Spleen (tissue), 11 donors: ENCODE results near the gene ZNF562. TPM values are rescaled to one million over a fixed set of nuclear protein-coding genes. Genes with fewer than 3 reads are reported as not detected.
A peak's percentile ranks its signal among the peaks of the same experiment; 100 is the strongest.

ENCODE experiments used
- DNase-seq: peaks from one replicate; pipeline ENCODE4 v3.0.0-alpha.2; 2020
- H3K27ac ChIP-seq, 8 donors: fragments of 200-600 bp; sonication (generic) in 7 of 8; 1 replicate in 4 of 8; 2 replicates in 4 of 8; pipeline versions ENCODE4 v1.5.0 to v1.8.0; 2016 to 2021; ENCODE audit warnings: inconsistent platforms in 4 of 8, mild to moderate bottlenecking in 4 of 8, moderate library complexity in 1 of 8
- H3K27me3 ChIP-seq, 7 donors: fragments of 200-600 bp; sonication (generic) in 6 of 7; replicated peaks in 1 of 7; 1 replicate in 4 of 7; 2 replicates in 3 of 7; pipeline versions ENCODE4 v1.5.0 to v1.8.0; 2016 to 2021; ENCODE audit warnings: inconsistent platforms in 3 of 7, mild to moderate bottlenecking in 1 of 7
- H3K36me3 ChIP-seq, 6 donors: fragments of 200-600 bp; sonication (generic) in 5 of 6; 1 replicate in 4 of 6; 2 replicates in 2 of 6; pipeline versions ENCODE4 v1.5.0 to v1.8.0; 2016 to 2021; ENCODE audit warnings: inconsistent platforms in 2 of 6
- H3K4me1 ChIP-seq, 6 donors: fragments of 200-600 bp; sonication (generic) in 5 of 6; 1 replicate in 3 of 6; 2 replicates in 3 of 6; pipeline versions ENCODE4 v1.5.0 to v1.8.0; 2016 to 2021; ENCODE audit warnings: inconsistent platforms in 3 of 6
- H3K4me3 ChIP-seq, 8 donors: fragments of 200-600 bp; sonication (generic) in 7 of 8; 1 replicate in 4 of 8; 2 replicates in 4 of 8; pipeline versions ENCODE4 v1.5.0 to v1.8.0; 2016 to 2021; ENCODE audit warnings: inconsistent platforms in 4 of 8, mild to moderate bottlenecking in 4 of 8, moderate library complexity in 2 of 8
- H3K9me3 ChIP-seq, 8 donors: fragments of 200-600 bp; sonication (generic) in 7 of 8; 1 replicate in 4 of 8; 2 replicates in 4 of 8; pipeline versions ENCODE4 v1.5.0 to v1.8.0; 2016 to 2021; ENCODE audit warnings: inconsistent platforms in 4 of 8
- POLR2A ChIP-seq, 3 donors: fragments of 450-650 bp; IDR thresholded peaks; one replicate each; pipeline ENCODE4 v1.5.1; 2017; ENCODE audit warnings: antibody characterized with exemption in 3 of 3, mild to moderate bottlenecking in 1 of 3
- POLR2AphosphoS5 ChIP-seq, 3 donors: sonication (generic); formaldehyde crosslinking; IDR thresholded peaks; one replicate each; pipeline ENCODE4 v1.5.1; 2017; ENCODE audit warnings: antibody characterized with exemption in 3 of 3
- WGBS, 5 donors: extraction: QIAGEN DNeasy Blood & Tissue Kit in 3 of 5; methylation state at CpG; one replicate each; pipeline versions ENCODE4 v1.1.5 to v1.1.7; 2013 to 2018; 5-methylcytosine and 5-hydroxymethylcytosine counted together
- intact Hi-C: fragments of 100-400 bp; cut with DNase I; formaldehyde crosslinking; loops from one replicate; pipeline ENCODE4 v1.15.0; 2023; ENCODE audit warnings: low total_unique reads
- polyA plus RNA-seq, 3 donors: library from polyadenylated mRNA; stranded (reverse); fragments of 200-250 nt; gene quantifications; one replicate each; pipeline ENCODE4 v1.2.1, GENCODE V29; 2013
- total RNA-seq, 7 donors: library from RNA; depleted of rRNA in 3 of 7; stranded (reverse); fragments of >200 nt in 3 of 7; fragmentation: NEBNext Ultra II Directional in 4 of 7; extraction: Animal tissue kit (Norgen Biotek cat#: 25700) in 4 of 7; gene quantifications; one replicate each; pipeline versions ENCODE4 v1.1.0 to v1.2.1, GENCODE V29; 2016 to 2021
- TF ChIP-seq, protein P1 (sequence below), 11 experiments: fragments of 200-600 bp in 7 of 11; fragments of 450-650 bp in 4 of 11; sonication (generic) in 4 of 11; IDR thresholded peaks in 8 of 11; conservative IDR thresholded peaks in 3 of 11; 1 replicate in 7 of 11; 2 replicates in 4 of 11; pipeline versions ENCODE4 v1.4.0 to v1.8.0; 2016 to 2021; ENCODE audit warnings: antibody characterized with exemption in 11 of 11, inconsistent platforms in 4 of 11, mild to moderate bottlenecking in 1 of 11
- donor health status: healthy with polysubstance abuse.
- donor health status: DM: no; HTN: no; CAD: no; lungs with moderate emphysema.
- donor health status: DM: no; HTN: no; CAD: no.
- donor health status: Bipolar disorder and iron deficiency.
- donor health status: healthy.
- donor health status: DM: no; HTN: no; CAD: no.
- donor health status: DM: yes; HTN: yes; CAD: no.

The ZNF562 gene
- total and polyA plus RNA-seq, 10 donors = 2.5 to 44.8 (median 32.0) TPM

DNA sequence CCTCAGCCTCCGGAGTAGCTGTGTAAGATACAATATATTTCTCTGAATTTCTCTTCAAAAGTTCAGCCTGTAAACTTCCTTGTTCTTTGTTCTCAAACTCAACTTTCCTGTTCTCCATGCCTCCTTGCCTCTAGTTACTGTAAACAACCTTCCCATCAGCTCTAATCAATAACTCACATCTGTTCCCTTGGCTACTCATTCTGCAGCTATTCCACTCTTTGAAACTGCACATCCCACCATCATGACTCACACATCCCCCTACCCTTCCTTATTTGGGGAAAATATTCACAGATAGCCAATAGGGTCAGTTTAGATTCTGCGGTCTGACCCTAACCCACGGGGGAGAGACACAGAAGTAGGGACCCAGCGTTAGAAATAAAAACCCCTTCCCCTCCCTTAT is 2.0 kb downstream of the ZNF562 start:
- no peaks in the 10 kb centered on the region for H3K27me3 ChIP-seq
- peak overlapping the region in 1 of 8 donors; percentile 72 for H3K4me3 ChIP-seq
- peaks cover 4 to 63% (median 62%) of the 10 kb centered on the region in 8 donors for H3K9me3 ChIP-seq
- intact Hi-C loops = no loop called here
- peaks cover 0 to 33% (median 4%) of the 10 kb centered on the region in 6 donors for H3K4me1 ChIP-seq
- peaks cover 4 to 51% (median 9%) of the 10 kb centered on the region in 6 donors for H3K36me3 ChIP-seq
- TF ChIP-seq POLR2AphosphoS5 (IDR thresholded peaks at IDR 0.05) (no peak), POLR2A (IDR thresholded peaks at IDR 0.05) (no peak)
- TF ChIP-seq, protein P1, sequence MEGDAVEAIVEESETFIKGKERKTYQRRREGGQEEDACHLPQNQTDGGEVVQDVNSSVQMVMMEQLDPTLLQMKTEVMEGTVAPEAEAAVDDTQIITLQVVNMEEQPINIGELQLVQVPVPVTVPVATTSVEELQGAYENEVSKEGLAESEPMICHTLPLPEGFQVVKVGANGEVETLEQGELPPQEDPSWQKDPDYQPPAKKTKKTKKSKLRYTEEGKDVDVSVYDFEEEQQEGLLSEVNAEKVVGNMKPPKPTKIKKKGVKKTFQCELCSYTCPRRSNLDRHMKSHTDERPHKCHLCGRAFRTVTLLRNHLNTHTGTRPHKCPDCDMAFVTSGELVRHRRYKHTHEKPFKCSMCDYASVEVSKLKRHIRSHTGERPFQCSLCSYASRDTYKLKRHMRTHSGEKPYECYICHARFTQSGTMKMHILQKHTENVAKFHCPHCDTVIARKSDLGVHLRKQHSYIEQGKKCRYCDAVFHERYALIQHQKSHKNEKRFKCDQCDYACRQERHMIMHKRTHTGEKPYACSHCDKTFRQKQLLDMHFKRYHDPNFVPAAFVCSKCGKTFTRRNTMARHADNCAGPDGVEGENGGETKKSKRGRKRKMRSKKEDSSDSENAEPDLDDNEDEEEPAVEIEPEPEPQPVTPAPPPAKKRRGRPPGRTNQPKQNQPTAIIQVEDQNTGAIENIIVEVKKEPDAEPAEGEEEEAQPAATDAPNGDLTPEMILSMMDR (IDR thresholded peaks at IDR 0.05 in 8 of 11, conservative IDR thresholded peaks at IDR 0.05 in 3 of 11) = no peak
- 92 to 99% (median 95%) methylated on average over 4 of the region's 4 CpGs for WGBS, 5 donors
- no peak overlapping the region for H3K27ac ChIP-seq
- DNase-seq = no peak

DNA sequence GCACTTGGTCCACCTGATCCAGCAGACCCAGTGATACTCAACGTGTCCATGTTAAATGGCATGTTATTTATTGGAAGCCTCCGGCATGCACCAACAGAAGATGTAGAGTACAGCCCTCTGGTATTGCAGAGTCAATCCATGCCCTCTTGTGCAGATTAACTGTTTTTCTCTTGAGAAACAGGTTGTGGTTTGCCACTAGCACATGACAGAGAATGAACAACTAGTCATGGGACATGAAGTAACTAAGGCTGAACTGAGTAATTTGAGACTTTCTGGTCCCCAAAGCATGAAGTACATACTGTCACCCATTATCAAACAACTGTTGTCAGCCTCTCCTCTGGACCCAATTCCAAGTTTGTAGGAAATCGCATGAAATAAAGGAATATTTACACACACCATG is 3.2 kb downstream of the ZNF562 start:
- H3K27me3 ChIP-seq = no peaks in the 10 kb centered on the region
- no peak overlapping the region for H3K4me3 ChIP-seq
- peaks cover 6 to 59% (median 12%) of the 10 kb centered on the region in 6 donors for H3K36me3 ChIP-seq
- TF ChIP-seq POLR2AphosphoS5 (IDR thresholded peaks at IDR 0.05) (no peak), POLR2A (IDR thresholded peaks at IDR 0.05) (no peak)
- TF ChIP-seq, protein P1 (IDR thresholded peaks at IDR 0.05 in 8 of 11, conservative IDR thresholded peaks at IDR 0.05 in 3 of 11) = no peak
- intact Hi-C loops = no loop called here
- H3K27ac ChIP-seq = no peak overlapping the region
- DNase-seq = no peak
- 85 to 96% (median 88%) methylated on average over 3 of the region's 3 CpGs for WGBS, 5 donors
- peaks cover 6 to 76% (median 75%) of the 10 kb centered on the region in 8 donors for H3K9me3 ChIP-seq
- peaks cover 0 to 33% (median 4%) of the 10 kb centered on the region in 6 donors for H3K4me1 ChIP-seq

- DNase-seq = no peak
- Histone ChIP-seq H3K4me3 (no peak overlapping the region), H3K36me3 (peaks cover 6 to 76% (median 12%) of the 10 kb centered on the region in 6 donors), H3K4me1 (peaks cover 0 to 20% (median 0%) of the 10 kb centered on the region in 6 donors), H3K27ac (no peak overlapping the region), H3K27me3 (no peaks in the 10 kb centered on the region), H3K9me3 (peaks cover 9 to 90% (median 78%) of the 10 kb centered on the region in 8 donors)
- intact Hi-C loops = no loop called here
- TF ChIP-seq, protein P1 (IDR thresholded peaks at IDR 0.05 in 8 of 11, conservative IDR thresholded peaks at IDR 0.05 in 3 of 11) = no peak
- TF ChIP-seq POLR2AphosphoS5 (IDR thresholded peaks at IDR 0.05) (no peak), POLR2A (IDR thresholded peaks at IDR 0.05) (no peak)
- 93 to 100% (median 98%) methylated on average over 2 of the region's 2 CpGs for WGBS, 5 donors
Observed at GRCh38 chr19:9668544-9668943, 6.4 kb downstream of the ZNF562 start.

GRCh38 chr19:9667898-9668297 is 7.0 kb downstream of the ZNF562 start:
- Histone ChIP-seq H3K27ac (no peak overlapping the region), H3K9me3 (peaks cover 9 to 84% (median 72%) of the 10 kb centered on the region in 8 donors), H3K36me3 (peaks cover 6 to 69% (median 12%) of the 10 kb centered on the region in 6 donors), H3K4me1 (peaks cover 0 to 13% (median 0%) of the 10 kb centered on the region in 6 donors), H3K4me3 (no peak overlapping the region), H3K27me3 (no peaks in the 10 kb centered on the region)
- TF ChIP-seq POLR2AphosphoS5 (IDR thresholded peaks at IDR 0.05) (no peak), POLR2A (IDR thresholded peaks at IDR 0.05) (no peak)
- TF ChIP-seq, protein P1 (IDR thresholded peaks at IDR 0.05 in 8 of 11, conservative IDR thresholded peaks at IDR 0.05 in 3 of 11) = no peak
- DNase-seq = no peak
- 92 to 98% (median 98%) methylated on average over 3 of the region's 3 CpGs for WGBS, 5 donors
- intact Hi-C loops = no loop called here
